ENCODE data around the gene CTBP2. TPM values are rescaled to one million over a fixed set of nuclear protein-coding genes. Genes with fewer than 3 reads are reported as not detected.

Gene CTBP2
- total and polyA plus RNA-seq, 11 donors = 10.1 to 45.5 (median 29.1) TPM

DNA sequence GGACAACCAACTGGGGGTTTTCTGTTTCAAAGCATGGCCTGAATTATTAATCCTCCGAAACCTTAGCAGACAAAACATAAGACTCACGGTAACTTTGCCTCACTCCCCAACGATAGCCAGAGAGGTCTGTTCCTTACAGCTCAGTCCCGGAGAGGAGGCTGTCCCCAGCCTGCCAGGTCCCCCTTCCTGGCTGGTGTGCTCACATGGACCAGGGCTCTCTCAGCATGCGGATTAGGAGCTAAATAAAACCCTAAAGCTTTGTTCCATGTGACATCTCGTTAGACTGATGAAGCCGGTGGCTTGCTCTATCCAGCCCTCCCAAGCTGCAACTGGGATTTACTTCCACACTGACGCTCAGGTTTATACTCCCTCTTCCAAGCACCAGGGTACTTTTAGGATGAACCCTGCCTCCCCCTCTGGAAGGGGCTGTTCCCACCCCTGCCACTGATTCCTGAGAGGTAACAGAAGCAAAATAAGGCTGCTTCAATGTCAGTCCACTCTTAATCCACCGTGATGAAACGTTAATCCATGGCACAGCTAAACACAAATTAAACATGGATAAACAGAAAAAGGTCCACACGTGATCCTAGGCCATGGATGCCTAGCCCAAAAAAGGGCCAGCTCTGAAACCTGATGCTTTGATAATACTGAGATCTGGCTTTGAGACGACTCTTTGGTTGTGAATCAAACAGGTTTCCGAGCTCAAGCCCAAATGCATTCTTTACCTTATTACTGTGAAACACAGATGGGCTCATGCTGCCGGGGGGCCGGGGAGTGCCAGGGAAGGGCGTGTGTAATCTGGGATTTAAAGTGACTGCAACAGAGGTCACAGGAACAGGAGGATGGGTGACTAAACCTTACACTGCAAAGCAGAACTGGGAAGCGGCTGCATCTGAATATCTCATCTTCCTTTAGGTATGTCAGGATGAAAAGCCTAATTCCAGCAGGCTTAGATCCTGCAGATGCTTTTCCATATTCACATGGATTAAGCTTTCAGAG is 132.2 kb downstream of the CTBP2 start:
- ATAC-seq (peak; percentile 74 to 84 (median 76)), DNase-seq (peak in 3 of 5 donors; percentile 48 to 68 (median 67))
- Histone ChIP-seq H3K27me3 (no peaks in the 10 kb centered on the region), H3K27ac (peak overlapping the region in 10 of 12 donors; percentile 6 to 79 (median 50)), H3K4me1 (peaks cover 3 to 70% (median 29%) of the 10 kb centered on the region in 12 donors), H3K9me3 (no peaks in the 10 kb centered on the region), H3K4me3 (no peak overlapping the region), H3K36me3 (peaks cover 0 to 20% (median 9%) of the 10 kb centered on the region in 9 donors)
- TF ChIP-seq POLR2A (IDR thresholded peaks at IDR 0.05) = no peak
- TF ChIP-seq, protein P1, sequence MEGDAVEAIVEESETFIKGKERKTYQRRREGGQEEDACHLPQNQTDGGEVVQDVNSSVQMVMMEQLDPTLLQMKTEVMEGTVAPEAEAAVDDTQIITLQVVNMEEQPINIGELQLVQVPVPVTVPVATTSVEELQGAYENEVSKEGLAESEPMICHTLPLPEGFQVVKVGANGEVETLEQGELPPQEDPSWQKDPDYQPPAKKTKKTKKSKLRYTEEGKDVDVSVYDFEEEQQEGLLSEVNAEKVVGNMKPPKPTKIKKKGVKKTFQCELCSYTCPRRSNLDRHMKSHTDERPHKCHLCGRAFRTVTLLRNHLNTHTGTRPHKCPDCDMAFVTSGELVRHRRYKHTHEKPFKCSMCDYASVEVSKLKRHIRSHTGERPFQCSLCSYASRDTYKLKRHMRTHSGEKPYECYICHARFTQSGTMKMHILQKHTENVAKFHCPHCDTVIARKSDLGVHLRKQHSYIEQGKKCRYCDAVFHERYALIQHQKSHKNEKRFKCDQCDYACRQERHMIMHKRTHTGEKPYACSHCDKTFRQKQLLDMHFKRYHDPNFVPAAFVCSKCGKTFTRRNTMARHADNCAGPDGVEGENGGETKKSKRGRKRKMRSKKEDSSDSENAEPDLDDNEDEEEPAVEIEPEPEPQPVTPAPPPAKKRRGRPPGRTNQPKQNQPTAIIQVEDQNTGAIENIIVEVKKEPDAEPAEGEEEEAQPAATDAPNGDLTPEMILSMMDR (IDR thresholded peaks at IDR 0.05) = no peak
- 49 to 62% (median 52%) methylated on average over 17 of the region's 17 CpGs for WGBS, 4 donors
- intact Hi-C loops (cut with DNase I) = no loop called here

DNA sequence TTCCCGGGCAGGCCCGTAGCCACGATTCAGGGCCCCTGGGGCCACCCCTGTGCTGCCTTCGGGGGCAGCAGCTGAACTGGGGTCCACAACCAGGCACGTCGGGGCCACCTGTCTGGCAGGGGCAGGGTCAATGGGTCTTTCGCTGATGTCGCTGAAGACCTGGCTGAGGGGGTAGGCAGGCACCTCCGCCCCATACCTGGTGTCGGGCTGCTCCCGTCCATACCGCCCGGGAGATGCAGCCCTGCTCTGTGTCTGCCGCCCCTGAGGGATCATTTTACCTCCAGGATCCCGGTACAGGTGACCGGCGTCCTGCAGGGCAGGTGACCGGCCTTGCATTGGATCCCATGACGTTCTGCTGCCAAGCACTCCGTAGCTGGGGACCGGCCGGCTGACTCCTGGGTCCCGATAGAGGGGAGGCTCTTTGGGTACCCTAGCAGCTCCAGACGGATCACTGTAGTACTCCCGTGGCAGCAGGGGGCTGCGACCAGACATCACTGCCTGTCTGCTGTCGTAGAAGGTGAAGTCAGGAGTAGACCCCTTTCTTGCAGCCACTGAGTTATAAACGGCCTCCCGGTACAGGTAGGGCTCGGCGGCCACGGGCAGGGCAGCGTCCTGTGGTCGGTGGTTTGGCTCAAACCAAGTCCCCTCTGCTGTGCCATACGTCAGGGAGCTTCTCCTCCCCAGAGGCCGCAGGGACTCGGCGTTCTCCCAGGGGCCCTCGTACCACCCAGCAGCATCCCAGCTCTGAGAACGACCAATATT is 133.2 kb downstream of the CTBP2 start:
- Histone ChIP-seq H3K4me3 (no peak overlapping the region), H3K36me3 (peaks cover 0 to 17% (median 9%) of the 10 kb centered on the region in 9 donors), H3K27ac (peak overlapping the region in 8 of 12 donors; percentile 6 to 79 (median 58)), H3K9me3 (no peaks in the 10 kb centered on the region), H3K4me1 (peaks cover 3 to 71% (median 39%) of the 10 kb centered on the region in 12 donors), H3K27me3 (no peaks in the 10 kb centered on the region)
- DNase-seq = peak in 2 of 5 donors; percentile 21 to 22
- no peak for ATAC-seq
- 87 to 92% (median 90%) methylated on average over 26 to 40 of the region's 40 CpGs for WGBS, 4 donors
- no peak for TF ChIP-seq POLR2A (IDR thresholded peaks at IDR 0.05)
- TF ChIP-seq, protein P1 (IDR thresholded peaks at IDR 0.05) = no peak
- intact Hi-C loops (cut with DNase I) = no loop called here

DNA sequence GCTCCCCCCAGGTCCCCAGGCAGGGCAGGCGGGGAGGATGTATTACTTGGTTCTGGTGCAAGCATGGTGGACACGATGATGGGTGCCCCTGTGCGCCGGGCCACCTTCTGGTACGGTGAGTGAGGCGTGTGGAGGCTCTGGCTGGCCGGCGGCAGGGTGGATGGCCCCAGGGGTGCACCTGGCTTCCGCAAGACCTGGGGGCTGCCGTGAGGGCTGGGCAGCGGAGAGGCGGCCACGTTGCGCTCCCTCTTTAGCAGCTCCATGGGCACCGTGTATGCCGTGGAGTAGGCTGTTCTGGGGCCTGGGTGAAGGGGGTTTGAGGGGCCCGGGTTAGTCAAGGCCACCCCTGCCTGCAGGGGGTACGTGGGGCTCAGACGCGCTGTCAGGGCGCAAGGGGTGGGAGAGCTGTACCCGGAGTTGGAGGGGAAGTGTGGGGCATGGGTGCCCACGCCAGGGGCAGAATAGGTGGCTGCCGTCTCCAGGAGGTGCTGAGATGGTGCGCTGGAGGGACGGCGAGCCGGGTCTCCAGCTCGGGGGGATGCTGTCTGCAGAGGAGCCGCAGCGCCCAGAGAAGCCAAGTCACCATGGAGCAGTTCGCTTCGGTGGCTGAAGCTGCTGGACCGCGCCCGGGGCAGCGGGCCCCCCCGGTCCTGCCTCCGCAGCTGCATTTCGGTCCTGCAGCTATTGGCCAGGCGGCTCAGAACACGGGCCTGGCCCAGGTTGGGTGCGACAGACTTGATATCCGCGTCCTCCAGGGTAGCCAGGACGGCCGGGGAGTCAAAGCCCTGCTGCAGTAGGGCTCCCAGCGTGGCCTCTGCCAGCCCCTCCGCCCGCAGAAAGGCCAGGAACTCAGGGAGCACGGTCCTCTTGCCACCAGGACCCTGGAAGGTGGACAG is 134.1 kb downstream of the CTBP2 start:
- no peaks in the 10 kb centered on the region for H3K27me3 ChIP-seq
- H3K4me3 ChIP-seq = no peak overlapping the region
- 95 to 96% (median 95%) methylated on average over 26 to 51 of the region's 51 CpGs for WGBS, 4 donors
- peaks cover 0 to 17% (median 9%) of the 10 kb centered on the region in 9 donors for H3K36me3 ChIP-seq
- peak overlapping the region in 2 of 12 donors; percentile 49 to 76 for H3K27ac ChIP-seq
- ATAC-seq (no peak), DNase-seq (peak in 2 of 5 donors; percentile 16 to 24)
- TF ChIP-seq, protein P1 (IDR thresholded peaks at IDR 0.05) = no peak
- TF ChIP-seq POLR2A (IDR thresholded peaks at IDR 0.05) = no peak
- peaks cover 3 to 79% (median 48%) of the 10 kb centered on the region in 12 donors for H3K4me1 ChIP-seq
- no peaks in the 10 kb centered on the region for H3K9me3 ChIP-seq
- intact Hi-C loops (cut with DNase I) = no loop called here
